NT2/D1 (cell line): ENCODE measurements around the gene OR51I1.

ENCODE experiments used
- SUZ12 ChIP-seq: IDR thresholded peaks from 2 replicates; pipeline ENCODE4 v1.6.1; 2011; ENCODE audit not compliant: insufficient read length, insufficient read depth; ENCODE audit errors: extremely low read depth
- YY1 ChIP-seq: IDR thresholded peaks from 2 replicates; pipeline ENCODE4 v1.6.1; 2011; ENCODE audit not compliant: insufficient read length, insufficient read depth
- ZNF274 ChIP-seq: IDR thresholded peaks from 2 replicates; pipeline ENCODE4 v1.6.1; 2011; ENCODE audit warnings: mild to moderate bottlenecking, low read depth, low read length

- TF ChIP-seq YY1 (no peak), SUZ12 (no peak), ZNF274 (no peak)
These were observed 8.1 kb upstream of the OR51I1 start for GRCh38 chr11:5449432-5449831.
